HG03066 (cell line): ENCODE results near the gene BBS12.

Experiments
- ATAC-seq: cut with Tn5 transposase; IDR thresholded peaks from one replicate; pipeline ENCODE4 v1.9.1; 2021; ENCODE audit warnings: low read depth; ENCODE audit not compliant: unreplicated experiment

BBS12 gene

GRCh38 chr4:122711919-122712318, 20.6 kb upstream of the BBS12 start:
- no peak for ATAC-seq

GRCh38 chr4:122712782-122713181, 19.7 kb upstream of the BBS12 start:
- no peak for ATAC-seq

- no peak for ATAC-seq
These were observed 17.3 kb upstream of the BBS12 start for GRCh38 chr4:122715221-122715620.

GRCh38 chr4:122716825-122717448, 15.6 kb upstream of the BBS12 start:
- ATAC-seq, result peak; percentile 88

GRCh38 chr4:122718281-122718680, 14.2 kb upstream of the BBS12 start:
- ATAC-seq, result no peak

- ATAC-seq, result no peak
These were observed 10.2 kb upstream of the BBS12 start for GRCh38 chr4:122722256-122722655.

- no peak for ATAC-seq
These were observed 3.6 kb upstream of the BBS12 start for GRCh38 chr4:122728856-122729255.

GRCh38 chr4:122731676-122732075, 828 bp upstream of the BBS12 start:
- no peak for ATAC-seq

- no peak for ATAC-seq
These were observed 1.2 kb downstream of the BBS12 start for GRCh38 chr4:122733787-122734120.

GRCh38 chr4:122739174-122739573, 6.7 kb downstream of the BBS12 start:
- ATAC-seq, result no peak

- no peak for ATAC-seq
These were observed 10.7 kb downstream of the BBS12 start for GRCh38 chr4:122742933-122743829.

GRCh38 chr4:122744229-122744628, 11.7 kb downstream of the BBS12 start:
- ATAC-seq, result no peak

- ATAC-seq, result no peak
These were observed 14.0 kb downstream of the BBS12 start for GRCh38 chr4:122746485-122746965.

- no peak for ATAC-seq
These were observed 14.6 kb downstream of the BBS12 start for GRCh38 chr4:122747068-122747467.

GRCh38 chr4:122747883-122748282, 15.4 kb downstream of the BBS12 start:
- ATAC-seq, result no peak

- no peak for ATAC-seq
These were observed 17.4 kb downstream of the BBS12 start for GRCh38 chr4:122749704-122750454.

- ATAC-seq, result no peak
These were observed 23.2 kb downstream of the BBS12 start for GRCh38 chr4:122755675-122756074.

GRCh38 chr4:122758033-122758432, 25.5 kb downstream of the BBS12 start:
- no peak for ATAC-seq

GRCh38 chr4:122759639-122760310, 27.3 kb downstream of the BBS12 start:
- no peak for ATAC-seq

- no peak for ATAC-seq
These were observed 30.0 kb downstream of the BBS12 start for GRCh38 chr4:122762520-122762919.
